Brain microvascular endothelial cell (primary cell): ENCODE data around the gene ADAMTSL2.

Experiments
- DNase-seq: peaks from one replicate; pipeline ENCODE4 v3.0.0-alpha.2; 2020
- H3K27ac ChIP-seq: fragments of 250-450 bp; sonication (Bioruptor Pico); 2 replicates; pipeline ENCODE4 v1.5.1; 2020; ENCODE audit warnings: mild to moderate bottlenecking, moderate library complexity
- H3K27me3 ChIP-seq: fragments of 250-450 bp; sonication (Bioruptor Pico); replicated peaks from 2 replicates; pipeline ENCODE4 v1.5.1; 2020; ENCODE audit warnings: mild to moderate bottlenecking
- H3K36me3 ChIP-seq: fragments of 250-450 bp; sonication (Bioruptor Pico); replicated peaks from 2 replicates; pipeline ENCODE4 v1.5.1; 2020; ENCODE audit warnings: mild to moderate bottlenecking
- H3K4me3 ChIP-seq: 2 replicates; pipeline ENCODE4 v1.5.1; 2011; ENCODE audit warnings: low read depth, mild to moderate bottlenecking, control low read depth, low read length, moderate library complexity
- in situ Hi-C: cut with HindIII; loops from 2 replicates; pipeline ENCODE4 v1.10.0; 2017; ENCODE audit warnings: low sequenced_read_pairs, low pct_ligation_motif_present
- TF ChIP-seq, protein P1 (sequence below): IDR thresholded peaks from 2 replicates; pipeline ENCODE4 v1.5.1; 2011; ENCODE audit warnings: low read depth, mild to moderate bottlenecking, moderate library complexity, low read length, control low read depth, inconsistent platforms; ENCODE audit errors: missing control alignments

Gene ADAMTSL2

GRCh38 chr9:133536080-133536479 is 1.6 kb downstream of the ADAMTSL2 start:
- H3K36me3 ChIP-seq, result no peaks in the 10 kb centered on the region
- no peak overlapping the region for H3K27ac ChIP-seq
- H3K4me3 ChIP-seq, result no peak overlapping the region
- no peak for DNase-seq
- in situ Hi-C loops, result no loop called here
- TF ChIP-seq, protein P1, sequence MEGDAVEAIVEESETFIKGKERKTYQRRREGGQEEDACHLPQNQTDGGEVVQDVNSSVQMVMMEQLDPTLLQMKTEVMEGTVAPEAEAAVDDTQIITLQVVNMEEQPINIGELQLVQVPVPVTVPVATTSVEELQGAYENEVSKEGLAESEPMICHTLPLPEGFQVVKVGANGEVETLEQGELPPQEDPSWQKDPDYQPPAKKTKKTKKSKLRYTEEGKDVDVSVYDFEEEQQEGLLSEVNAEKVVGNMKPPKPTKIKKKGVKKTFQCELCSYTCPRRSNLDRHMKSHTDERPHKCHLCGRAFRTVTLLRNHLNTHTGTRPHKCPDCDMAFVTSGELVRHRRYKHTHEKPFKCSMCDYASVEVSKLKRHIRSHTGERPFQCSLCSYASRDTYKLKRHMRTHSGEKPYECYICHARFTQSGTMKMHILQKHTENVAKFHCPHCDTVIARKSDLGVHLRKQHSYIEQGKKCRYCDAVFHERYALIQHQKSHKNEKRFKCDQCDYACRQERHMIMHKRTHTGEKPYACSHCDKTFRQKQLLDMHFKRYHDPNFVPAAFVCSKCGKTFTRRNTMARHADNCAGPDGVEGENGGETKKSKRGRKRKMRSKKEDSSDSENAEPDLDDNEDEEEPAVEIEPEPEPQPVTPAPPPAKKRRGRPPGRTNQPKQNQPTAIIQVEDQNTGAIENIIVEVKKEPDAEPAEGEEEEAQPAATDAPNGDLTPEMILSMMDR, result no peak
- H3K27me3 ChIP-seq, result no peaks in the 10 kb centered on the region

DNA sequence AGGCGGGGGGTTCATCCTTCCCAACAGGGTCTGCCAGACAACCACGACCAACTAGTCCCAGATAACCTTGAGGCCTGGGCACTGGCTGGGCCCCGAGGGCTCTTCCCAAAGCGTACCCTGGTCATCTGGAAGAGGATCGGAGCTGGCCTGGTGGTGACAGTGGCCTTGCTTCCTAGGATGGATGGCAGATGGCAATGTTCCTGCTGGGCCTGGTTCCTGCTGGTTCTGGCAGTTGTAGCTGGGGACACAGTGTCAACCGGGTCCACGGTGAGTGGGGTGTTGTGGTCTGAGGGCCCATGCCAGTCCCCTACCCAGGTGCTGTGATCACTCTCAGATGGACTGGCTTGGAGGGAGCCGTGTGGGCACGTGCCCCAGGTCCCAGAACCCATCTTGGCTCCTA is 2.0 kb downstream of the ADAMTSL2 start:
- no peak for DNase-seq
- H3K4me3 ChIP-seq, result no peak overlapping the region
- H3K27me3 ChIP-seq, result no peaks in the 10 kb centered on the region
- H3K27ac ChIP-seq, result no peak overlapping the region
- TF ChIP-seq, protein P1, result no peak
- H3K36me3 ChIP-seq, result no peaks in the 10 kb centered on the region
- in situ Hi-C loops, result no loop called here

DNA sequence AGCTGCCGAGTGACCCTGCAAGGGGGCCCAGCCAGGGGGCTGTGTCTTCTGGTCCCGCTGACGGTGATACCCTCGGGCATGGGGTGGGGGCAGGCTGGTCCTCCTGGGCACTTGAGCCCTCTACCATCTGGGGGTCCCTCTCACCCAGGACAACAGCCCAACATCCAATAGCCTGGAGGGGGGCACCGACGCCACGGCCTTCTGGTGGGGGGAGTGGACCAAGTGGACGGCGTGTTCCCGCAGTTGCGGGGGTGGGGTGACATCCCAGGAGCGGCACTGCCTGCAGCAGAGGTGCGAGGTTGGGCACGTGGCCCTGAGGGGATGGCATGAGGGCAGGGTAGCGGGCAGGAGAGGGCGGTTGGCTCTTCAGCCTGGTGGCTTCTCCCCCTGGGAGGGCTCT is 2.8 kb downstream of the ADAMTSL2 start:
- no peak overlapping the region for H3K27ac ChIP-seq
- in situ Hi-C loops, result no loop called here
- TF ChIP-seq, protein P1, result no peak
- no peaks in the 10 kb centered on the region for H3K36me3 ChIP-seq
- no peaks in the 10 kb centered on the region for H3K27me3 ChIP-seq
- H3K4me3 ChIP-seq, result no peak overlapping the region
- DNase-seq, result no peak

DNA sequence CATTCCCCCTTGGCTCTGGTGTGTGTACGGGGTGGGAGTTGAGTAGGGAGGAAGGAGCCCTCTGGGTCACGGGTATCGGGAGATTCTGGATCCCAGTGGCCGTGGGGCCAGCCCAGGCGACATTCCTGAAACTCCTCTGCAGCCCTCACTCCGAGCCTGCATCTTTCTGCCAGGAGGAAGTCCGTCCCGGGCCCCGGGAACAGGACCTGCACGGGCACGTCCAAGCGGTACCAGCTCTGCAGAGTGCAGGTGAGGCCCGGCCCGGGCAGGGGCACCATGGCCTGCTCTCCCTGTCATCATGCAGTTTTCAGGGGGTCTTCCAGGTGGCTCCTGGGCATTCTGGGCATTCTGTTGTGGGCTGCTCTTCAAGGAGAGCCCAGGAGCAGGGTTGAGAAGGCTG is 3.7 kb downstream of the ADAMTSL2 start:
- H3K36me3 ChIP-seq, result no peaks in the 10 kb centered on the region
- H3K27me3 ChIP-seq, result no peaks in the 10 kb centered on the region
- DNase-seq, result no peak
- in situ Hi-C loops, result no loop called here
- TF ChIP-seq, protein P1, result no peak
- no peak overlapping the region for H3K27ac ChIP-seq
- H3K4me3 ChIP-seq, result no peak overlapping the region

- Histone ChIP-seq H3K27ac (no peak overlapping the region), H3K4me3 (peak overlapping the region; percentile 20), H3K36me3 (no peaks in the 10 kb centered on the region), H3K27me3 (no peaks in the 10 kb centered on the region)
- in situ Hi-C loops, result no loop called here
- DNase-seq, result no peak
- TF ChIP-seq, protein P1, result no peak
Observed at GRCh38 chr9:133538851-133539833, 4.6 kb downstream of the ADAMTSL2 start.
